Suprapubic skin (tissue), 4 donors: ENCODE measurements around the gene GAB1. TPM values are rescaled to one million over a fixed set of nuclear protein-coding genes. Genes with fewer than 3 reads are reported as not detected.

Experiments
- DNase-seq, 2 donors: peaks; one replicate each; pipeline ENCODE4 v3.0.0-alpha.2; 2019; ENCODE audit warnings: low spot score in 2 of 2
- H3K27ac ChIP-seq: fragments of 200-600 bp; sonication (generic); one replicate; pipeline ENCODE4 v1.5.1; 2019
- H3K27me3 ChIP-seq: fragments of 200-600 bp; sonication (generic); one replicate; pipeline ENCODE4 v1.5.1; 2019
- H3K36me3 ChIP-seq: fragments of 200-600 bp; sonication (generic); one replicate; pipeline ENCODE4 v1.5.1; 2019
- H3K4me1 ChIP-seq: fragments of 200-600 bp; sonication (generic); one replicate; pipeline ENCODE4 v1.5.1; 2019
- H3K4me3 ChIP-seq: fragments of 200-600 bp; sonication (generic); one replicate; pipeline ENCODE4 v1.5.1; 2019; ENCODE audit warnings: mild to moderate bottlenecking
- H3K9me3 ChIP-seq: fragments of 200-600 bp; sonication (generic); one replicate; pipeline ENCODE4 v1.5.1; 2019
- EP300 ChIP-seq: sonication (generic); formaldehyde crosslinking; IDR thresholded peaks from one replicate; pipeline ENCODE4 v1.6.1; 2017; ENCODE audit warnings: antibody characterized with exemption
- POLR2A ChIP-seq, 2 donors: fragments of 450-650 bp; IDR thresholded peaks; one replicate each; pipeline ENCODE4 v1.6.1; 2017; ENCODE audit warnings: antibody characterized with exemption in 2 of 2, mild to moderate bottlenecking in 2 of 2, moderate library complexity in 2 of 2
- POLR2AphosphoS5 ChIP-seq, 3 donors: sonication (generic); formaldehyde crosslinking; IDR thresholded peaks; one replicate each; pipeline ENCODE4 v1.6.1; 2017; ENCODE audit warnings: antibody characterized with exemption in 3 of 3
- WGBS: methylation state at CpG from one replicate; pipeline ENCODE4 v1.1.5; 2018; 5-methylcytosine and 5-hydroxymethylcytosine counted together
- total RNA-seq, 4 donors: library from RNA; depleted of rRNA; stranded (reverse); fragments of >200 nt; gene quantifications; one replicate each; pipeline ENCODE4 v1.1.0, GENCODE V29; 2016
- TF ChIP-seq, protein P1 (sequence below), 2 donors: fragments of 200-600 bp in 1 of 2; fragments of 450-650 bp in 1 of 2; sonication (generic) in 1 of 2; IDR thresholded peaks; one replicate each; pipeline ENCODE4 v1.5.1; 2016 to 2019; ENCODE audit warnings: antibody characterized with exemption in 2 of 2, mild to moderate bottlenecking in 1 of 2, moderate library complexity in 1 of 2

GAB1 gene
- total RNA-seq, 4 donors from 2014 or later: 39.5 to 64.5 (median 46.4) TPM

GRCh38 chr4:143515905-143516304 is 179.2 kb downstream of the GAB1 start:
- Histone ChIP-seq H3K27ac (no peak overlapping the region), H3K27me3 (no peaks in the 10 kb centered on the region), H3K36me3 (peaks cover 18% of the 10 kb centered on the region), H3K4me3 (peak overlapping the region; percentile 97), H3K4me1 (peaks cover 37% of the 10 kb centered on the region), H3K9me3 (no peaks in the 10 kb centered on the region)
- no peak for DNase-seq
- TF ChIP-seq, protein P1, sequence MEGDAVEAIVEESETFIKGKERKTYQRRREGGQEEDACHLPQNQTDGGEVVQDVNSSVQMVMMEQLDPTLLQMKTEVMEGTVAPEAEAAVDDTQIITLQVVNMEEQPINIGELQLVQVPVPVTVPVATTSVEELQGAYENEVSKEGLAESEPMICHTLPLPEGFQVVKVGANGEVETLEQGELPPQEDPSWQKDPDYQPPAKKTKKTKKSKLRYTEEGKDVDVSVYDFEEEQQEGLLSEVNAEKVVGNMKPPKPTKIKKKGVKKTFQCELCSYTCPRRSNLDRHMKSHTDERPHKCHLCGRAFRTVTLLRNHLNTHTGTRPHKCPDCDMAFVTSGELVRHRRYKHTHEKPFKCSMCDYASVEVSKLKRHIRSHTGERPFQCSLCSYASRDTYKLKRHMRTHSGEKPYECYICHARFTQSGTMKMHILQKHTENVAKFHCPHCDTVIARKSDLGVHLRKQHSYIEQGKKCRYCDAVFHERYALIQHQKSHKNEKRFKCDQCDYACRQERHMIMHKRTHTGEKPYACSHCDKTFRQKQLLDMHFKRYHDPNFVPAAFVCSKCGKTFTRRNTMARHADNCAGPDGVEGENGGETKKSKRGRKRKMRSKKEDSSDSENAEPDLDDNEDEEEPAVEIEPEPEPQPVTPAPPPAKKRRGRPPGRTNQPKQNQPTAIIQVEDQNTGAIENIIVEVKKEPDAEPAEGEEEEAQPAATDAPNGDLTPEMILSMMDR (IDR thresholded peaks at IDR 0.05): no peak
- no peak for TF ChIP-seq POLR2A (IDR thresholded peaks at IDR 0.05)
- no peak for TF ChIP-seq POLR2AphosphoS5 (IDR thresholded peaks at IDR 0.05)
- no peak for TF ChIP-seq EP300

DNA sequence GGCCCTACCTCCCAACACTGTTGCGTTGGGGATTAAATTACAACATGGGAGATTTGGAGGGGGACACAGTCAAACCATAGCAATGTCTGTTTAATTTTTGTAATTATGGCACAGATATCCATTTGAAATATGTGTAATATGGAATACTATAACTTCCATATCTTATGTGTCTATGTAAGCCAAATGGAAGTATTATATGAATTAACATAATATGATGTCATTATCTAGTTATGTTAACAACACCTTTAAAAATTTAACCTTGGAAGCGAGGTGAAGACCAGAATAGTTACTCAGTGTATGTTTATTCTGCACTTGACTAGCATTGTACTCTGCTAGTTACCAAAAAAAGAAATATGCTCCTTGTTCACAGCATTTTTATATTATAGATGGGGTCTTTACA is 181.1 kb downstream of the GAB1 start:
- TF ChIP-seq POLR2A (IDR thresholded peaks at IDR 0.05): no peak
- no peak for TF ChIP-seq EP300
- TF ChIP-seq, protein P1 (IDR thresholded peaks at IDR 0.05): no peak
- TF ChIP-seq POLR2AphosphoS5 (IDR thresholded peaks at IDR 0.05): no peak
- Histone ChIP-seq H3K36me3 (peaks cover 34% of the 10 kb centered on the region), H3K4me1 (peaks cover 37% of the 10 kb centered on the region), H3K27ac (no peak overlapping the region), H3K27me3 (no peaks in the 10 kb centered on the region), H3K9me3 (no peaks in the 10 kb centered on the region), H3K4me3 (no peak overlapping the region)
- WGBS: 87% methylated on average over 2 of the region's 2 CpGs
- DNase-seq: no peak

Other genes starting within 250 kb of the GAB1 start
- 10 to 100 TPM; 17.9 to 32.0 (median 23.8) TPM for gene USP38, start 152.0 kb upstream of the GAB1 start, total RNA-seq
- gene SMARCA5, start 176.8 kb downstream of the GAB1 start, total RNA-seq: 10 to 100 TPM; 14.8 to 25.8 (median 19.6) TPM